ENCODE data around the gene TMEM52. TPM values are rescaled to one million over a fixed set of nuclear protein-coding genes. Genes with fewer than 3 reads are reported as not detected.
A peak's percentile ranks its signal among the peaks of the same experiment; 100 is the strongest.
"Not testable (repeated sequence)": the region's sequence is repeated elsewhere in the genome, so short reads cannot be mapped to it uniquely, and the experiment has no call there.

The TMEM52 gene
- total and polyA plus RNA-seq, 2 of the 13 experiments (the other 11 are each of a cell fraction or from before 2014, with no cell fraction given) = 13.2 to 18.7 TPM

DNA sequence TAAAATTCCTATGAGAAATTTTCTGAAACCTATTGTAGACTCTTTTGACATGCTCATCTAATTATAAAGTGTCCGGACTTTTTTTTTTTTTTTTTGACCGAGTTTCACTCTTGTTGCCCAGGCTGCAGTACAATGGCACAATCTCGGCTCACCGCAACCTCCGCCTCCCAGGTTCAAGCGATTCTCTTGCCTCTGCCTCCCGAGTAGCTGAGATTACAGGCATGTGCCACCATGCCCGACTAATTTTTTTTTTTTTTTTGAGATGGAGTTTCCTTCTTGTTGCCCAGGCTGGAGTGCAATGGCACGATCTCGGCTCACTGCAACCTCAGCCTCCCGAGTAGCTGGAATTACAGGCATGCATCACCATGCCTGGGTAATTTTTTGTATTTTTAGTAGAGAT lies 35.2 kb downstream of the TMEM52 start:
- peaks cover 87% of the 10 kb centered on the region for H3K79me2 ChIP-seq (ENCODE audit: insufficient read depth, low read length)
- H3K36me3 ChIP-seq (replicated peaks in 1 of 2; ENCODE audit: control insufficient read depth in 1 of 2, insufficient read depth in 2 of 2, low read length in 2 of 2); CTCF ChIA-PET (ENCODE audit: low intra/inter-chr PET ratio, low total read pairs); FAIRE-seq; H3K4me2 ChIP-seq (ENCODE audit: low read depth, low read length); H2AFZ ChIP-seq (ENCODE audit: low read length); H3K9ac ChIP-seq (ENCODE audit: insufficient read depth, low read depth, low read length); H3K27me3 ChIP-seq (ENCODE audit: control insufficient read depth in 1 of 2, insufficient read depth in 2 of 2, low read length in 2 of 2); DNase-seq (ENCODE audit: low spot score); intact Hi-C loops (cut with micrococcal nuclease; ENCODE audit: unreplicated experiment); H3K9me3 ChIP-seq (ENCODE audit: low read length); ATAC-seq; H3K4me3 ChIP-seq (replicated peaks in 1 of 3; ENCODE audit: insufficient read depth in 1 of 3, low read depth in 2 of 3, low read length in 3 of 3); in situ Hi-C loops (cut with HindIII; ENCODE audit: extremely low pct_ligation_motif_present, low pct_unique_long_range_greater_than_20kb); BruUV-seq (replicated peaks): not testable (repeated sequence)
- POLR2A ChIA-PET = interaction anchor here (0.6 kb wide), 1 partner anchor 25 kb away, joined by 3 read pairs; no protein-coding TSS in a partner anchor
- H3K4me1 ChIP-seq (ENCODE audit: insufficient read depth, low read length) = peaks cover 75% of the 10 kb centered on the region
- 88% methylated on average over 11 of the region's 11 CpGs for WGBS (ENCODE audit: low lambda C conversion rate)
- H4K20me1 ChIP-seq (ENCODE audit: insufficient read depth, low read length) = peaks cover 83% of the 10 kb centered on the region
- peak overlapping the region; percentile 46 for H3K27ac ChIP-seq (ENCODE audit: extremely low read length, insufficient read depth, low read length)

DNA sequence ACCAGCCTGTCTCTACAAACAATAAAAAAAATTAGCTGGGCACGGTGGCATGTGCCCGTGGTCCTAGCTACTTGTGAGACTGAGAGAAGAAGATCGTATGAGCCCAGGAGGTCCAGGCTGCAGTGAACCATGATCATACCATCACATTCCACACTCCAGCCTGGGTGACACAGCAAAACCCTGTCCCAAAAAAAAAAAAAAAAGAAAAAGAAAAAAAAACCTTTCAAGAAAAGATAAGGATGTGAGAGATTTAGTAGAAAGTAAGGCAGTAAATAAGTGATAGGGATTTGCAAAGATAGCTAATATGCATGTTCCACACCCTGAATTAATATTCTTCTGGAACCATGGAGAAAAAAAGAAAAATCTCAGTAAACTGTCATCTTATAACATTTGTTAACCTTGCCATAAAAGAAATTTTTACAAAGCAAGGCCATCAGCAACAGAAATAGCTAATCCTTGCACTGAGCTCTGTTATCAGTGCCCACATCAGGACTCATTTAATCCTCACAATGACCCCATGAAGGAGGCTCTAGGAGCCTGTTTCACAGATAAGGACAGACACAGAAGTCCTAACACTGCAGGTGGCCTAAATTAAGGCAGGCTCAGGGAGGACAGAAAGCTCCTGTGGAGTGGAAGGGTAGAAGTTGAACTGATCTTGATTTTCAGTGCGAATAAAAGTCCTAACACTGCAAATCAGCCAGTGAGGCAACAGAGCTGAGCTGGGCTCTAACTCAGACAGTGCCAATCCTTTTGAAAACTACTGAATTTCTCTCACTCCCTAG lies 35.8 kb downstream of the TMEM52 start:
- ATAC-seq (no peak; the same call in 1 of the 3 replicates), FAIRE-seq (no peak), DNase-seq (ENCODE audit: low spot score) (no peak)
- H3K9ac ChIP-seq (ENCODE audit: insufficient read depth, low read depth, low read length) = no peak overlapping the region
- no peak overlapping the region for H2AFZ ChIP-seq (ENCODE audit: low read length)
- TF ChIP-seq ZNF274 (CRISPR knock-in tag; IDR thresholded peaks at IDR 0.05) (no peak), NFE2L2 (IDR thresholded peaks at IDR 0.05; ENCODE audit: low read length) (peak; percentile 34; the same call in 1 of the 2 replicates), ZNF33A (CRISPR knock-in tag; IDR thresholded peaks at IDR 0.05; ENCODE audit: borderline replicate concordance) (no peak), ZNF768 (CRISPR knock-in tag; IDR thresholded peaks at IDR 0.05) (no peak), ZNF746 (CRISPR knock-in tag; IDR thresholded peaks at IDR 0.05) (no peak), ZNF501 (CRISPR knock-in tag; IDR thresholded peaks at IDR 0.05) (no peak), ZNF605 (CRISPR knock-in tag; IDR thresholded peaks at IDR 0.05) (no peak), AHR (CRISPR knock-in tag; IDR thresholded peaks at IDR 0.05) (no peak), RBM22 (optimal IDR thresholded peaks at IDR 0.05; ENCODE audit: low read length) (peak; percentile 61), KDM3A (CRISPR knock-in tag; IDR thresholded peaks at IDR 0.05; ENCODE audit: low read depth) (no peak)
- H3K4me3 ChIP-seq (replicated peaks in 1 of 3; ENCODE audit: insufficient read depth in 1 of 3, low read depth in 2 of 3, low read length in 3 of 3) = no peak overlapping the region
- no peaks in the 10 kb centered on the region for H3K27me3 ChIP-seq (ENCODE audit: control insufficient read depth in 1 of 2, insufficient read depth in 2 of 2, low read length in 2 of 2)
- no peak overlapping the region; the same call in 1 of the 2 replicates for H3K4me2 ChIP-seq (ENCODE audit: low read depth, low read length)
- no peaks in the 10 kb centered on the region for H3K9me3 ChIP-seq (ENCODE audit: low read length)
- BruUV-seq (replicated peaks) = no TSS peak
- in situ Hi-C loops (cut with HindIII; ENCODE audit: extremely low pct_ligation_motif_present, low pct_unique_long_range_greater_than_20kb) (no loop called here), intact Hi-C loops (cut with micrococcal nuclease; ENCODE audit: unreplicated experiment) (no loop called here)
- peaks cover 75% of the 10 kb centered on the region for H3K4me1 ChIP-seq (ENCODE audit: insufficient read depth, low read length)
- peaks cover 5 to 10% of the 10 kb centered on the region in 2 experiments; a peak in 4 of 5 replicates for H3K36me3 ChIP-seq (replicated peaks in 1 of 2; ENCODE audit: control insufficient read depth in 1 of 2, insufficient read depth in 2 of 2, low read length in 2 of 2)
- H4K20me1 ChIP-seq (ENCODE audit: insufficient read depth, low read length) = peaks cover 83% of the 10 kb centered on the region
- peak overlapping the region; percentile 46 for H3K27ac ChIP-seq (ENCODE audit: extremely low read length, insufficient read depth, low read length)
- ChIA-PET POLR2A (interaction anchor here (0.6 kb wide), 1 partner anchor 26 kb away, joined by 3 read pairs; no protein-coding TSS in a partner anchor), CTCF (ENCODE audit: low intra/inter-chr PET ratio, low total read pairs) (no interaction called here)
- 54% methylated on average over 4 of the region's 4 CpGs for WGBS (ENCODE audit: low lambda C conversion rate)
- peaks cover 87% of the 10 kb centered on the region for H3K79me2 ChIP-seq (ENCODE audit: insufficient read depth, low read length)
